Fibroblast of lung (primary cell): ENCODE results near the gene DENND5B. TPM values are rescaled to one million over a fixed set of nuclear protein-coding genes. Genes with fewer than 3 reads are reported as not detected.
A peak's percentile ranks its signal among the peaks of the same experiment; 100 is the strongest.

Experiments used
- DNase-seq, 2 donors: peaks; one replicate each; pipeline versions ENCODE4 v3.0.0 to v3.0.0-alpha.2; 2010; ENCODE audit warnings: low read depth in 2 of 2
- H2AFZ ChIP-seq: 2 replicates; pipeline ENCODE4 v1.5.1; 2012; ENCODE audit warnings: low read length, control low read depth, inconsistent platforms
- H3K27ac ChIP-seq: 2 replicates; pipeline ENCODE4 v1.5.1; 2011; ENCODE audit warnings: low read length, control low read depth; ENCODE audit not compliant: insufficient read depth
- H3K27me3 ChIP-seq: 2 replicates; pipeline ENCODE4 v1.5.1; 2011; ENCODE audit warnings: mild to moderate bottlenecking, low read length; ENCODE audit not compliant: control insufficient read depth, insufficient read depth
- H3K36me3 ChIP-seq: 2 replicates; pipeline ENCODE4 v1.5.1; 2011; ENCODE audit warnings: low read length; ENCODE audit not compliant: control insufficient read depth, insufficient read depth
- H3K4me1 ChIP-seq: 2 replicates; pipeline ENCODE4 v1.5.1; 2011; ENCODE audit warnings: low read length; ENCODE audit not compliant: control insufficient read depth, insufficient read depth; ENCODE audit errors: extremely low read depth
- H3K4me2 ChIP-seq: 2 replicates; pipeline ENCODE4 v1.5.1; 2011; ENCODE audit warnings: low read length, control low read depth; ENCODE audit not compliant: insufficient read depth; ENCODE audit errors: extremely low read depth
- H3K4me3 ChIP-seq, 4 experiments: fragments of 200-600 bp in 1 of 4; sonication (generic) in 1 of 4; replicated peaks in 1 of 4; 2 replicates each; pipeline ENCODE4 v1.5.1; 2011 to 2016; ENCODE audit warnings: low read length in 4 of 4, low read depth in 3 of 4, mild to moderate bottlenecking in 3 of 4, control low read depth in 2 of 4, inconsistent platforms in 1 of 4, mixed read lengths in 1 of 4; ENCODE audit not compliant: insufficient read depth in 1 of 4; ENCODE audit errors: control extremely low read depth in 1 of 4
- H3K79me2 ChIP-seq: 2 replicates; pipeline ENCODE4 v1.5.1; 2012; ENCODE audit warnings: mild to moderate bottlenecking, low read length, inconsistent platforms; ENCODE audit not compliant: control insufficient read depth, insufficient read depth
- H3K9ac ChIP-seq: 2 replicates; pipeline ENCODE4 v1.5.1; 2011; ENCODE audit warnings: mild to moderate bottlenecking, low read length, control low read depth; ENCODE audit not compliant: insufficient read depth
- H3K9me3 ChIP-seq: 2 replicates; pipeline ENCODE4 v1.5.1; 2012; ENCODE audit warnings: low read depth, low read length; ENCODE audit not compliant: control insufficient read depth, insufficient read depth
- H4K20me1 ChIP-seq: 2 replicates; pipeline ENCODE4 v1.5.1; 2011; ENCODE audit warnings: low read length; ENCODE audit not compliant: control insufficient read depth, insufficient read depth; ENCODE audit errors: extremely low read depth
- EZH2 ChIP-seq: IDR thresholded peaks from 2 replicates; pipeline ENCODE4 v1.5.1; 2012; ENCODE audit warnings: low read length, control low read depth, mild to moderate bottlenecking; ENCODE audit errors: missing control alignments
- polyA plus RNA-seq, 2 donors: library from polyadenylated mRNA; depleted of rRNA in 1 of 2; stranded (reverse) in 1 of 2; unstranded in 1 of 2; fragments of >200 nt; gene quantifications; 2 replicates each; pipeline ENCODE4 v1.2.1, GENCODE V29; 2011 to 2012; ENCODE audit warnings: missing spikeins in 1 of 2
- total RNA-seq: library from RNA; depleted of rRNA; stranded (reverse); fragments of >200 nt; gene quantifications from 2 replicates; pipeline ENCODE4 v1.2.1, GENCODE V29; 2014
- TF ChIP-seq, protein P1 (sequence below), 2 donors: IDR thresholded peaks in 1 of 2; conservative IDR thresholded peaks in 1 of 2; 1 replicate in 1 of 2; 2 replicates in 1 of 2; pipeline ENCODE4 v1.5.1; 2011 to 2012; ENCODE audit warnings: low read length in 2 of 2, control low read depth in 1 of 2, inconsistent platforms in 1 of 2, low read depth in 1 of 2, mild to moderate bottlenecking in 1 of 2

DENND5B gene
- total and polyA plus RNA-seq, 2 donors (not counting 1 experiment from before 2014, with no cell fraction given), result 5.3 to 6.9 TPM

DNA sequence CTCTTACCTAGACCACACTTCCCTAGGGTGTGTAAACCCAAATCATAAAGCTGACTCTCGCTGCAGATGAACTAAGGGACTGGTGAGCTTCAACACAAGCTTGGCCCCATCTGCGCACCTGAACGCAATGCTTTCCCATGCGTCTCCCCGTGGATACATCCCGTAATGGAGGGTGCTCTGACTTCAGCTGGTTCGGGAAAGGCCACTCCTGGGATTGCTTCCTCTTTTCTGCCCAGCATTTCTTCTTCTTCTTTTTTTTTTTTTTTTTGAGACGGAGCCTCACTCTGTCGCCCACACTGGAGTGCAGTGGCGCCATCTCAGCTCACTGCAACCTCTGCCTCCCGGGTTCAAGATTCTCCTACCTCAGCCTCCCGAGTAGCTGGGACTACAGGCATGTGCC lies 40.9 kb upstream of the DENND5B start:
- no peak overlapping the region for H3K27ac ChIP-seq
- DNase-seq, result no peak
- no peak overlapping the region for H3K4me3 ChIP-seq
- no peaks in the 10 kb centered on the region for H3K36me3 ChIP-seq
- H2AFZ ChIP-seq, result no peak overlapping the region
- no peak overlapping the region for H3K9ac ChIP-seq
- H3K9me3 ChIP-seq, result no peaks in the 10 kb centered on the region
- no peaks in the 10 kb centered on the region for H3K27me3 ChIP-seq
- no peak overlapping the region for H3K4me2 ChIP-seq
- H3K79me2 ChIP-seq, result no peaks in the 10 kb centered on the region
- no peaks in the 10 kb centered on the region for H3K4me1 ChIP-seq
- no peaks in the 10 kb centered on the region for H4K20me1 ChIP-seq
- TF ChIP-seq, protein P1, sequence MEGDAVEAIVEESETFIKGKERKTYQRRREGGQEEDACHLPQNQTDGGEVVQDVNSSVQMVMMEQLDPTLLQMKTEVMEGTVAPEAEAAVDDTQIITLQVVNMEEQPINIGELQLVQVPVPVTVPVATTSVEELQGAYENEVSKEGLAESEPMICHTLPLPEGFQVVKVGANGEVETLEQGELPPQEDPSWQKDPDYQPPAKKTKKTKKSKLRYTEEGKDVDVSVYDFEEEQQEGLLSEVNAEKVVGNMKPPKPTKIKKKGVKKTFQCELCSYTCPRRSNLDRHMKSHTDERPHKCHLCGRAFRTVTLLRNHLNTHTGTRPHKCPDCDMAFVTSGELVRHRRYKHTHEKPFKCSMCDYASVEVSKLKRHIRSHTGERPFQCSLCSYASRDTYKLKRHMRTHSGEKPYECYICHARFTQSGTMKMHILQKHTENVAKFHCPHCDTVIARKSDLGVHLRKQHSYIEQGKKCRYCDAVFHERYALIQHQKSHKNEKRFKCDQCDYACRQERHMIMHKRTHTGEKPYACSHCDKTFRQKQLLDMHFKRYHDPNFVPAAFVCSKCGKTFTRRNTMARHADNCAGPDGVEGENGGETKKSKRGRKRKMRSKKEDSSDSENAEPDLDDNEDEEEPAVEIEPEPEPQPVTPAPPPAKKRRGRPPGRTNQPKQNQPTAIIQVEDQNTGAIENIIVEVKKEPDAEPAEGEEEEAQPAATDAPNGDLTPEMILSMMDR (conservative IDR thresholded peaks at IDR 0.05 in 1 of 2, IDR thresholded peaks at IDR 0.05 in 1 of 2; ENCODE audit: low read depth in 1 of 2, low read length in 2 of 2), result no peak
- no peak for TF ChIP-seq EZH2

DNA sequence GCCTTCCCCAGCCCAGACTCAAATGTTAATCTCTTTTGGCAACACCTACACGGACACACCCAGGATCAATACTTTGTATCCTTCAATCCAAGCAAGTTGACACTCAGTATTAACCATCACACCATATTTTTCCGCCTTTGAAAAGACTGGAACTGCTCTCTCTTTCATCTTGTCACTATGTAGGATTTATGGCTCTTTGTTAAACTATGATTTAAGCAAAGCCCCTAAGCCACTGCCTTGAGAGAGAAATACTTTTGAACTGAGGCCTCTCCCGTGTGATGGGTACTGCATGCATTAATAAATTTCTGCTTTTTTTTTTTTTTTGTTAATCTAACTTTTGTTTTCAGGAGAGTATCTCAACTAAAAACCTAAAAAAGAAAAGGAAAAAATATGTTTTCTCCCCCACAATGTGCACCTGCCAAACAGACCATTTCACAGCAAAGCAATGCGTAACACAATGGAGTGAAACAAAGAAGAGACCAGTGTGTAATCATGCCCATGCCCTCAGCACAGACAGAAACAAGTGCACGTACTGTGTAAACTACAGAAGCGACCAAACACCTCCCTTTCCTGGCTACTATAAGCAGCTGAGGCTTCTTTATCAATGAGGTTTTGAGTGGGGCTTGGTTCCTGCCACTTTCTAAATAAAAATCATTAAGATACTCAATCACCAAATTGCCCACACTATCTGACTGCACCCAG lies 40.2 kb upstream of the DENND5B start:
- no peak for DNase-seq
- no peaks in the 10 kb centered on the region for H3K4me1 ChIP-seq
- H2AFZ ChIP-seq, result no peak overlapping the region
- H3K27me3 ChIP-seq, result no peaks in the 10 kb centered on the region
- no peaks in the 10 kb centered on the region for H3K79me2 ChIP-seq
- no peak overlapping the region for H3K4me3 ChIP-seq
- no peak overlapping the region for H3K4me2 ChIP-seq
- TF ChIP-seq, protein P1 (conservative IDR thresholded peaks at IDR 0.05 in 1 of 2, IDR thresholded peaks at IDR 0.05 in 1 of 2; ENCODE audit: low read depth in 1 of 2, low read length in 2 of 2), result no peak
- TF ChIP-seq EZH2, result no peak
- no peaks in the 10 kb centered on the region for H3K9me3 ChIP-seq
- no peak overlapping the region for H3K27ac ChIP-seq
- H4K20me1 ChIP-seq, result no peaks in the 10 kb centered on the region
- no peaks in the 10 kb centered on the region for H3K36me3 ChIP-seq
- H3K9ac ChIP-seq, result no peak overlapping the region

DNA sequence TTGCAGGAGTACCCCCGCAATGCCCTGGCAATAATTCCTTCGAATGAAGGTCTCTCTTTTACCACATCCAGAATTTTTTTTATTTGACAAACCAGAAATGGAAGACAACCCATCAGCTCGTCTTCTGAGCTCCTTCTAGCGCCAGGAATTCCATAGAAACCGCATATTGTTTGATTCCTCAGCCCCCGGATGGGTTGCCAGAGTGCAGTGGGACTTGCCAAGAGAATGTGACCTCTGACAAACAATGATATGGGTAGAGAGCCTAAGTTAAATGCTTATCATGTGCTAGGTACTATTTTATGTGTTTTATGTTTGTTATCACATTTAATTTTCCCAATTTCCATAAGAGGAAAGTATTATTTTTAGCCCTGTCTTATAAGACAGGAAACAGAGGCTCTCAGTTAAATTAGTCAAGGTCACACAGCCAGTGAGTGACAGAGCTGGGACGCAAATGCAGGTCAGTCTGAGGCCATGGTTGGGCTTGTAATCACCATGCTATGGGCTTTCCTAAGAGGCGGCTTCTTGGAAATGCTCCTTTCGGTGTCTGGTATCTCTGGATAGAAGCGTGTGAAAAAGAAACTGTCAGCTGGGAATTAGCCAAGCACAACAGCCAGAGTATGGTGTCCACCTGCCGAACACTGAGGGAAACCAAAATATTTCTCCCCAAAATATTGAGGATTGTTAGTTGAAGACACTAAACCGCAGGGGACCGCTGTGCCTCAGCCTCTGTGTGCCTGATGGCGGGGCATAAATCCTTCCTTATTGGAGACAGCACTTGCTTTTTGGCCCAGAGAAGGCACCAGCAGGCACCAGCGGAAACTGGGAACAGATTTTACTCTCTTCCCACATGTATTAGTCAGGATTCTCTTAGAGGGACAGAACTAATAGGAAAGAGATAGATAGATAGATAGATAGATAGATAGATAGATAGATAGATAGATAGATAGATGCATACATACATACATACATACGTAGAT lies 39.1 kb upstream of the DENND5B start:
- DNase-seq, result peak; percentile 58 to 83
- no peaks in the 10 kb centered on the region for H3K36me3 ChIP-seq
- H3K79me2 ChIP-seq, result no peaks in the 10 kb centered on the region
- H3K4me1 ChIP-seq, result no peaks in the 10 kb centered on the region
- H3K4me3 ChIP-seq, result peak overlapping the region in 1 of 4 experiments; percentile 11
- no peaks in the 10 kb centered on the region for H3K27me3 ChIP-seq
- H3K4me2 ChIP-seq, result no peak overlapping the region
- no peak overlapping the region for H3K9ac ChIP-seq
- H3K9me3 ChIP-seq, result no peaks in the 10 kb centered on the region
- H2AFZ ChIP-seq, result no peak overlapping the region
- TF ChIP-seq EZH2, result no peak
- TF ChIP-seq, protein P1 (conservative IDR thresholded peaks at IDR 0.05 in 1 of 2, IDR thresholded peaks at IDR 0.05 in 1 of 2; ENCODE audit: low read depth in 1 of 2, low read length in 2 of 2), result no peak
- no peaks in the 10 kb centered on the region for H4K20me1 ChIP-seq
- no peak overlapping the region for H3K27ac ChIP-seq
